ENCODE measurements around the gene OPHN1.

OPHN1 gene

GRCh38 chrX:68146054-68146453 lies 287.2 kb downstream of the OPHN1 start:
- ChIA-PET POLR2A (no interaction called here), CTCF (no interaction called here)
- no peak for DNase-seq (ENCODE audit: extremely low spot score)
- peak; percentile 13 for TF ChIP-seq CTCF (IDR thresholded peaks at IDR 0.05; ENCODE audit: control extremely low read depth, extremely low read depth, low read depth, missing control alignments)

GRCh38 chrX:68139791-68140190 lies 293.5 kb downstream of the OPHN1 start:
- CTCF ChIA-PET, result no interaction called here
- TF ChIP-seq CTCF (IDR thresholded peaks at IDR 0.05; ENCODE audit: control extremely low read depth, extremely low read depth, low read depth, missing control alignments), result no peak
- POLR2A ChIA-PET, result no interaction called here
- no peak for DNase-seq (ENCODE audit: extremely low spot score)

GRCh38 chrX:68133181-68133580 lies 300.1 kb downstream of the OPHN1 start:
- ChIA-PET CTCF (interaction anchor here (0.8 kb wide), 1 partner anchor 63 kb away, joined by 3 read pairs; no protein-coding TSS in a partner anchor), POLR2A (no interaction called here)
- TF ChIP-seq CTCF (IDR thresholded peaks at IDR 0.05; ENCODE audit: control extremely low read depth, extremely low read depth, low read depth, missing control alignments), result no peak
- no peak for DNase-seq (ENCODE audit: extremely low spot score)

GRCh38 chrX:68132749-68133148 lies 300.5 kb downstream of the OPHN1 start:
- ChIA-PET CTCF (no interaction called here), POLR2A (no interaction called here)
- no peak for TF ChIP-seq CTCF (IDR thresholded peaks at IDR 0.05; ENCODE audit: control extremely low read depth, extremely low read depth, low read depth, missing control alignments)
- DNase-seq (ENCODE audit: extremely low spot score), result no peak

- no peak for TF ChIP-seq CTCF (IDR thresholded peaks at IDR 0.05; ENCODE audit: control extremely low read depth, extremely low read depth, low read depth, missing control alignments)
- no peak for DNase-seq (ENCODE audit: extremely low spot score)
- POLR2A ChIA-PET, result no interaction called here
- CTCF ChIA-PET, result no interaction called here
Observed at GRCh38 chrX:68121835-68122234, 311.5 kb downstream of the OPHN1 start.

GRCh38 chrX:68121371-68121770 lies 311.9 kb downstream of the OPHN1 start:
- ChIA-PET POLR2A (no interaction called here), CTCF (no interaction called here)
- no peak for TF ChIP-seq CTCF (IDR thresholded peaks at IDR 0.05; ENCODE audit: control extremely low read depth, extremely low read depth, low read depth, missing control alignments)
- DNase-seq (ENCODE audit: extremely low spot score), result no peak

- ChIA-PET POLR2A (no interaction called here), CTCF (no interaction called here)
- no peak for DNase-seq (ENCODE audit: extremely low spot score)
- no peak for TF ChIP-seq CTCF (IDR thresholded peaks at IDR 0.05; ENCODE audit: control extremely low read depth, extremely low read depth, low read depth, missing control alignments)
Observed at GRCh38 chrX:68115371-68115770, 317.9 kb downstream of the OPHN1 start.

Data from GM10248 (cell line).